ENCODE measurements around the gene TMEM141. TPM values are rescaled to one million over a fixed set of nuclear protein-coding genes. Genes with fewer than 3 reads are reported as not detected.

The TMEM141 gene
- total RNA-seq, 1 donor from 2014 or later = 57.8 TPM

- no peak for DNase-seq (ENCODE audit: low spot score, unreplicated experiment)
- Mint-ChIP-seq H3K27ac (peak overlapping the region; percentile 16), H3K4me1 (ENCODE audit: low read depth) (peaks cover 9% of the 10 kb centered on the region), H3K4me3 (ENCODE audit: low read depth) (peak overlapping the region; percentile 57), H3K27me3 (peaks cover 8% of the 10 kb centered on the region), H3K36me3 (ENCODE audit: insufficient read depth) (peaks cover 8% of the 10 kb centered on the region), H3K9me3 (ENCODE audit: low read depth) (no peaks in the 10 kb centered on the region)
- no peak for TF ChIP-seq CTCF (IDR thresholded peaks at IDR 0.05; ENCODE audit: unreplicated experiment)
These were observed 30.1 kb downstream of the TMEM141 start for GRCh38 chr9:136820971-136821825.

- DNase-seq (ENCODE audit: low spot score, unreplicated experiment) = no peak
- no peaks in the 10 kb centered on the region for H3K9me3 Mint-ChIP-seq (ENCODE audit: low read depth)
- no peak for TF ChIP-seq CTCF (IDR thresholded peaks at IDR 0.05; ENCODE audit: unreplicated experiment)
- peaks cover 9% of the 10 kb centered on the region for H3K4me1 Mint-ChIP-seq (ENCODE audit: low read depth)
- H3K4me3 Mint-ChIP-seq (ENCODE audit: low read depth) = no peak overlapping the region
- H3K36me3 Mint-ChIP-seq (ENCODE audit: insufficient read depth) = peaks cover 7% of the 10 kb centered on the region
- H3K27me3 Mint-ChIP-seq = peaks cover 8% of the 10 kb centered on the region
- H3K27ac Mint-ChIP-seq = no peak overlapping the region
These were observed 30.8 kb downstream of the TMEM141 start for GRCh38 chr9:136821826-136822544.

- Mint-ChIP-seq H3K27me3 (peaks cover 8% of the 10 kb centered on the region), H3K4me3 (ENCODE audit: low read depth) (no peak overlapping the region), H3K9me3 (ENCODE audit: low read depth) (no peaks in the 10 kb centered on the region), H3K36me3 (ENCODE audit: insufficient read depth) (peaks cover 5% of the 10 kb centered on the region), H3K27ac (no peak overlapping the region), H3K4me1 (ENCODE audit: low read depth) (peaks cover 9% of the 10 kb centered on the region)
- no peak for DNase-seq (ENCODE audit: low spot score, unreplicated experiment)
- no peak for TF ChIP-seq CTCF (IDR thresholded peaks at IDR 0.05; ENCODE audit: unreplicated experiment)
These were observed 32.2 kb downstream of the TMEM141 start for GRCh38 chr9:136823136-136824046.

- Mint-ChIP-seq H3K27ac (no peak overlapping the region), H3K36me3 (ENCODE audit: insufficient read depth) (peaks cover 3% of the 10 kb centered on the region), H3K4me1 (ENCODE audit: low read depth) (peaks cover 6% of the 10 kb centered on the region), H3K4me3 (ENCODE audit: low read depth) (no peak overlapping the region), H3K27me3 (peaks cover 8% of the 10 kb centered on the region), H3K9me3 (ENCODE audit: low read depth) (no peaks in the 10 kb centered on the region)
- TF ChIP-seq CTCF (IDR thresholded peaks at IDR 0.05; ENCODE audit: unreplicated experiment) = no peak
- DNase-seq (ENCODE audit: low spot score, unreplicated experiment) = no peak
These were observed 33.5 kb downstream of the TMEM141 start for GRCh38 chr9:136824496-136825225.
